Hepatic stellate cell (primary cell): ENCODE results near the gene RNASEH1.

ENCODE experiments used
- DNase-seq: peaks from one replicate; pipeline ENCODE4 v3.0.0; 2011; ENCODE audit warnings: low spot score

RNASEH1 gene

GRCh38 chr2:3547915-3548314 is 10.2 kb downstream of the RNASEH1 start:
- no peak for DNase-seq

GRCh38 chr2:3545788-3546478 is 12.2 kb downstream of the RNASEH1 start:
- no peak for DNase-seq

DNA sequence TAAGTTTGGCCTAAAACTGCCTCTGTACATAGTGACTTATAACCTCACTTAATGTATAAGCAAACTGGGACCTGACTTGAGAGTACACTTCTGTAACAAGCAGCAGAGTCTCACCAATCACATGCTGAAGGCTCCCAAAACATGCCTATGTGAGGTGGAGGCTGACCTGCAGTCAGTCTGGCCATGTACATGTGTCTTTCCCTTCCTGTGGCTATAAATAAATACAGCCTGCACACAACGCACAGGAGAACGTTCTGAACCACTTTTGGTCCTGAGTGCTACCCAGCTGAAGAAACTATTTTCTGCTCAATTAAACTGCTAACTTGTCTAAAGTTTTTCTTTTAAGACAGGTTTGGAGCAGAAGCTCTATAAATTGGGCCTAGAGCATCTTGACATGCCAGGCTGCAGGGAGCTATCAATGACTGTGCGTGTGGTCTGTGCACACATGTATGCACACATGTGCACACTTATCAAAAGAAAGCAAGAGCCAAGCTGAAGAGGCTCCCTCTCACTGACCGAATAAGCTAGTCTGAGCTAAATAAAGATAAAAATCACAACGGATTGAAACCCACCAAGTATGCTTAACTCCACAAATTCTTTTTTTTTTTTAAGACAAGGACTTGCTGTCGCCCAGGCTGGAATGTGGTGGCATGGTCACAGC is 15.0 kb downstream of the RNASEH1 start:
- no peak for DNase-seq

- DNase-seq, result no peak
These were observed 16.0 kb downstream of the RNASEH1 start for GRCh38 chr2:3542107-3542506.

DNA sequence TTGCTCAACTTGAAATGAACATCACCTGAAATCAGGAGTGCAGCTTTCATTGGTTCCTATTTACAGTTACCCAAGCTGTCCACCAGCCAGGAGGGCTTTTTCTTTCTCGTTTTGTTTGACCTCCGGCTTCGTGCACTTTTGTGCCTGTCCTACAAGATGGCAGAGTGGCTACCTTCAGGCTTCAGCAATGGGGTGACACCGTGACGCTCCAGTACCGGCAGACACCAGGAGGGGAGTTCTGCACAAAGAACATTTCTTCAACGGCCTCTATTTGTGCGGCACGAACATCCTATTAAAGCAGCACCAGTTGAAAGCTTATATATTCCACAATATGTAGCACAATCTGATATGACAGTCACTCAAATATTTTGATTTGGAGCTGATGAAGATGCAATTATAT is 18.3 kb downstream of the RNASEH1 start:
- DNase-seq, result no peak

- peak; percentile 73 for DNase-seq
These were observed 21.2 kb downstream of the RNASEH1 start for GRCh38 chr2:3536682-3537632.

- peak; percentile 87 for DNase-seq
These were observed 22.1 kb downstream of the RNASEH1 start for GRCh38 chr2:3535794-3536681.

DNA sequence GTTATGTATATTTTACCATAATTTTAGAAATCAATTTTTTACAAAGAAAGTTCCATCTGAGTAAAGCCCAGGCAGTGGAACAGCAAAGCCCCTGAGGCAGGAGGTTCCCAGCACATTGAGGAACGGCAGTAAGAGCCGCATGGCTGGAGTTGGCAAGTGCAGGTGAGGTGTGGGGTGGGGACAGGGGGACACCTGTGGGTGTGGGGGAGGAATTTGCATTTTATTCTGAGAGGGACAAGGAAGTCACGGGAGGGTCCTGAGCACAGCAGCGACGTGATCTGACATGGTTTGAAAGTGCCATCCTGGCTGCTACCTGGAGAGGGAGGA is 22.7 kb downstream of the RNASEH1 start:
- DNase-seq, result no peak

GRCh38 chr2:3534251-3534814 is 23.8 kb downstream of the RNASEH1 start:
- DNase-seq, result no peak

- no peak for DNase-seq
These were observed 24.3 kb downstream of the RNASEH1 start for GRCh38 chr2:3533836-3534235.

GRCh38 chr2:3532941-3533340 is 25.2 kb downstream of the RNASEH1 start:
- DNase-seq, result no peak

- DNase-seq, result no peak
These were observed 28.7 kb downstream of the RNASEH1 start for GRCh38 chr2:3529316-3530025.

GRCh38 chr2:3527886-3528785 is 30.0 kb downstream of the RNASEH1 start:
- no peak for DNase-seq

DNA sequence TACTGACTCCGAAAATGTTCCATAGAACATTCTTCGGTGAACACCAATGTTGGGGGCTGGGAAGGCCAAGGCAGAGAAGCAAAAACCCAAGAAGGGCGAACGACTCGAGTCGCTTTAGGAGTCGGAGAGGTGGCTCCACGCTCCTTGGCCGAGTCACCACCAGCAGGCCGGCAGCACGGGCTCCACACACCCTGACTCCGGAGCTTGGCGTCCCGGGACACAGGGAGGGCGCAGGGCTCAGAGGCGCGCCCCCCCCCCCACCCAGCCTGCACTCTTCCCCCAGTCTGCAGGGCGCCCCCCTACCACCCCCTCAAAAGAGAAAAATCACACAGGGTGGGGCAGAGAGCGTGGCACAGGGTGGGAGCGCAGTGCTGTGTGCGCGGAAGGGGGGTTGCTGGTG is 31.3 kb downstream of the RNASEH1 start:
- no peak for DNase-seq

DNA sequence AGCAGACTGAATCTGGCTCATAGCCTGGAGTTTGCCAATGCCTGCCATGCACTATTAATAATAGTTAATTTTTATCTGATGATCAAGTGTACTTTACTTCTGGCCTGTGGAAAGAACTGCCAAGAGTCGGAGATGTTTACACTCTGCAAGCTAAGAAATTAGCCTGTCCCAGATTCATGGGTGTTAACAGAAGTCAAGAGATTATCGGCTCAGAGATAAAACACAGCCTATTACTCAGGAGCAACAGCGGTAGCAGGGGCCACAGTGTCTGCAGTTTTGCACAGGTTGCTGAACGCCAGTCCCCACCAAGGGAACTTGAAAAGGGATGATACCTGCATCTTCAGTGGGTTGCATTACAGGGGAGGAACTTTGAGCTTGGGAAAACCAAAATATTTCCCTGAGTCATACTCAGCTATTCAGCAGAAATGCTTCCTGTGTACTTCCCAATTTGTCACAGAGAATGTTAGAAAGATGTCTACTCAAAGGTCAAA is 34.5 kb downstream of the RNASEH1 start:
- DNase-seq, result peak; percentile 77

- DNase-seq, result peak; percentile 52
These were observed 35.1 kb downstream of the RNASEH1 start for GRCh38 chr2:3522961-3523421.

- no peak for DNase-seq
These were observed 37.5 kb downstream of the RNASEH1 start for GRCh38 chr2:3520591-3520990.

- DNase-seq, result peak; percentile 79
These were observed 38.6 kb downstream of the RNASEH1 start, which contains the start of gene ADI1 for GRCh38 chr2:3519255-3520205. Gene ADI1 (minus strand): TSS chr2:3519531. CDS start chr2:3519487, 44 bp downstream.
